CD14-positive monocyte (primary cell): ENCODE results near the gene SIK2. TPM values are rescaled to one million over a fixed set of nuclear protein-coding genes. Genes with fewer than 3 reads are reported as not detected.

Source experiments
- DNase-seq, 3 donors: peaks; one replicate each; pipeline ENCODE4 v3.0.0-alpha.2; 2011 to 2022
- H2AFZ ChIP-seq: 2 replicates; pipeline ENCODE4 v1.6.0; 2012; ENCODE audit warnings: mild to moderate bottlenecking, low read depth, low read length, inconsistent platforms; ENCODE audit not compliant: insufficient read depth, poor library complexity, severe bottlenecking
- H3K27ac ChIP-seq, 2 donors: 1 replicate in 1 of 2; 2 replicates in 1 of 2; pipeline ENCODE4 v1.5.1; 2012 to 2013; ENCODE audit warnings: low read length in 2 of 2, control low read depth in 1 of 2, inconsistent platforms in 1 of 2, low read depth in 1 of 2, mild to moderate bottlenecking in 1 of 2
- H3K27me3 ChIP-seq, 2 donors: one replicate each; pipeline versions ENCODE4 v1.6.0 to v1.6.1; 2011 to 2013; ENCODE audit warnings: low read length in 2 of 2; ENCODE audit not compliant: control insufficient read depth in 2 of 2, insufficient read depth in 2 of 2
- H3K36me3 ChIP-seq, 2 donors: replicated peaks in 1 of 2; 1 replicate in 1 of 2; 2 replicates in 1 of 2; pipeline versions ENCODE4 v1.5.1 to v1.6.1; 2012 to 2013; ENCODE audit warnings: low read length in 2 of 2, control low read depth in 1 of 2, inconsistent platforms in 1 of 2, mild to moderate bottlenecking in 1 of 2; ENCODE audit not compliant: insufficient read depth in 2 of 2, control insufficient read depth in 1 of 2
- H3K4me1 ChIP-seq, 2 donors: 1 replicate in 1 of 2; 2 replicates in 1 of 2; pipeline versions ENCODE4 v1.5.1 to v1.6.1; 2012 to 2013; ENCODE audit warnings: low read length in 2 of 2, control low read depth in 1 of 2, inconsistent platforms in 1 of 2, mild to moderate bottlenecking in 1 of 2, moderate library complexity in 1 of 2; ENCODE audit not compliant: insufficient read depth in 2 of 2, control insufficient read depth in 1 of 2
- H3K4me2 ChIP-seq: replicated peaks from 2 replicates; pipeline ENCODE3; 2012; ENCODE audit warnings: low read length, moderate library complexity, mild to moderate bottlenecking; ENCODE audit not compliant: poor library complexity, severe bottlenecking; ENCODE audit errors: extremely low read depth
- H3K4me3 ChIP-seq, 3 experiments: fragments of 200-600 bp in 1 of 3; sonication (generic) in 1 of 3; replicated peaks in 1 of 3; 1 replicate in 2 of 3; 2 replicates in 1 of 3; pipeline ENCODE4 v1.5.1; 2011 to 2013; ENCODE audit warnings: low read length in 3 of 3, mild to moderate bottlenecking in 3 of 3, control low read depth in 2 of 3, low read depth in 2 of 3, inconsistent platforms in 1 of 3, moderate library complexity in 1 of 3
- H3K79me2 ChIP-seq: 2 replicates; pipeline ENCODE4 v1.6.0; 2012; ENCODE audit warnings: mild to moderate bottlenecking, control low read depth, inconsistent platforms, low read length, moderate library complexity; ENCODE audit not compliant: insufficient read depth
- H3K9ac ChIP-seq: 2 replicates; pipeline ENCODE4 v1.6.0; 2017; ENCODE audit warnings: low read length, mild to moderate bottlenecking; ENCODE audit not compliant: insufficient read depth, poor library complexity, severe bottlenecking
- H3K9me3 ChIP-seq, 2 donors: replicated peaks in 1 of 2; 1 replicate in 1 of 2; 2 replicates in 1 of 2; pipeline versions ENCODE4 v1.5.1 to v1.6.1; 2012 to 2013; ENCODE audit warnings: low read length in 2 of 2, control low read depth in 1 of 2; ENCODE audit not compliant: control insufficient read depth in 1 of 2, insufficient read depth in 1 of 2
- H4K20me1 ChIP-seq: 2 replicates; pipeline ENCODE4 v1.6.0; 2012; ENCODE audit warnings: mild to moderate bottlenecking, low read length, control low read depth, moderate library complexity; ENCODE audit not compliant: insufficient read depth
- H3K27ac Mint-ChIP-seq, 7 donors: one replicate each; pipeline ENCODE4 v1.8.0; 2020; ENCODE audit warnings: mild to moderate bottlenecking in 7 of 7, mixed read lengths in 7 of 7, moderate library complexity in 6 of 7, inconsistent platforms in 2 of 7
- H3K27me3 Mint-ChIP-seq, 3 donors: one replicate each; pipeline ENCODE4 v1.8.0; 2021 to 2022; ENCODE audit warnings: low read depth in 3 of 3, mild to moderate bottlenecking in 3 of 3, mixed read lengths in 3 of 3, moderate library complexity in 3 of 3, inconsistent platforms in 1 of 3
- H3K36me3 Mint-ChIP-seq, 2 donors: one replicate each; pipeline ENCODE4 v1.8.0; 2020; ENCODE audit warnings: mixed read lengths in 2 of 2, inconsistent platforms in 1 of 2, mild to moderate bottlenecking in 1 of 2
- H3K4me1 Mint-ChIP-seq: one replicate; pipeline ENCODE4 v1.8.0; 2020; ENCODE audit warnings: mild to moderate bottlenecking, mixed read lengths
- H3K4me3 Mint-ChIP-seq, 2 donors: one replicate each; pipeline ENCODE4 v1.8.0; 2020; ENCODE audit warnings: mild to moderate bottlenecking in 2 of 2, mixed read lengths in 2 of 2, moderate library complexity in 1 of 2
- H3K9me3 Mint-ChIP-seq, 7 donors: one replicate each; pipeline ENCODE4 v1.8.0; 2020 to 2022; ENCODE audit warnings: mixed read lengths in 7 of 7, mild to moderate bottlenecking in 6 of 7, moderate library complexity in 6 of 7, inconsistent platforms in 2 of 7
- CTCF ChIP-seq: fragments of 200-600 bp; IDR thresholded peaks from one replicate; pipeline ENCODE4 v1.8.0; 2022; ENCODE audit warnings: antibody characterized with exemption, mild to moderate bottlenecking
- WGBS: methylation state at CpG from one replicate; pipeline ENCODE4 v1.1.5; 2013; ENCODE audit warnings: missing lambda C conversion rate; ENCODE audit not compliant: insufficient coverage; 5-methylcytosine and 5-hydroxymethylcytosine counted together
- intact Hi-C, 2 donors: fragments of 100-400 bp; cut with micrococcal nuclease; formaldehyde crosslinking; loops; one replicate each; pipeline versions ENCODE4 v1.15.0 to v1.15.1; 2023
- polyA plus RNA-seq, 3 donors: library from polyadenylated mRNA; depleted of rRNA in 1 of 3; unstranded in 2 of 3; stranded (reverse) in 1 of 3; fragments of 300-500 nt in 2 of 3; fragments of >200 nt in 1 of 3; fragmentation: Illumina TruSeq in 2 of 3; gene quantifications; 1 replicate in 2 of 3; 2 replicates in 1 of 3; pipeline ENCODE4 v1.2.3, GENCODE V29; 2012 to 2021

Gene SIK2
- polyA plus RNA-seq, 3 donors, result 0.16 to 8.8 (median 0.23) TPM

DNA sequence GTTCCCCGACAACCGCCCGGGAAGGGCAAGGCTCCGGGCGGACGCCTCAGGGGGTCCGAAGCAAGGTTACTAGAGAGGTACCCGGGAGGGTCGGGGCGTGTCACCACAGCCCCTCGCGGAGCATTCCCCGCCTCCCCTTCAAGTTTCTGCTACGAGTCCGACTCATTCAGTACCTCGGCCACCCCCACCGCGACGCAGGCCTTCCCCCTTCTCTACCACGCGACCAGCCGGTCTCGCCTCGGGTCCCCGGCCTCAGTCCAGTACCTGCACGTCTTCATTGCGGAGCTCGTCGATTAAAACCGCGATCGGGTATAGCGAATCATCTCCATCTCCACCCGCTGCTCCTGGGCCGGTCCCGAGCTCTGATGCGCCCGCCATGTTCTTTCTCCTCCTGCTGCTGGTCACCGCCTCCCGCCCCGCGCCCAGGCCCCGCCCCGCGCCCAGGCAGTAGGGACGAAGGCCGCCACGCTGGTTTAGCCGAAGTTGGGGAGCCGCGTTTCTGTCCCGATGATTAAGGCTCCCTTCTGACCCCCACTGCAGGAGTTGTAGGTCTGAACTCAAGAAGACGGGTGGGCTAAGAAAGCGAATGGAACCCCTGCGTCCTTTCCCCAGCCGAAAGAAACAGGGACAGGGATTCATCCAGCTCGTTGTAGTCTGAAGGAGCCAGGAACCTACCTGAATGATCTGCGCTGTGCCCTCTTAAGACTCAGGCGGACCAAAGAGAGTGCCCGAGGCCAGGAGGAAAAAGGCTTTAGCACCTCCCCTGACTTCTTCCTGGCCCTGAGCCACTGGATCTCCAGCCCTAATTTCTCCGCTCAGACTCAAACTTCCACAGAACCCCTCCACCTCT, 164.0 kb downstream of the SIK2 start, which contains the start of gene PPP2R1B:
PPP2R1B (minus strand) TSS at position 406 of the 850 bp plus-strand sequence; CDS start at position 378, 28 bp downstream.
- H3K9ac ChIP-seq, result peak within 1 kb of the TSS; percentile 67
- no peaks in the 10 kb centered on the region for H3K27me3 ChIP-seq
- Mint-ChIP-seq H3K4me1 (peaks cover 21% of the 10 kb centered on the region), H3K9me3 (no peaks in the 10 kb centered on the region), H3K4me3 (peak within 1 kb of the TSS; percentile 100), H3K36me3 (peaks cover 28 to 32% of the 10 kb centered on the region in 2 donors), H3K27ac (peak within 1 kb of the TSS; percentile 80 to 99 (median 94)), H3K27me3 (peaks cover 0 to 7% (median 6%) of the 10 kb centered on the region in 3 donors)
- H3K79me2 ChIP-seq, result peaks cover 17% of the 10 kb centered on the region
- peaks cover 14 to 23% of the 10 kb centered on the region in 2 donors for H3K4me1 ChIP-seq
- H3K4me3 ChIP-seq, result peak within 1 kb of the TSS; percentile 83 to 93 (median 85)
- peak within 1 kb of the TSS; percentile 11 to 65 for H3K27ac ChIP-seq
- no peaks in the 10 kb centered on the region for H4K20me1 ChIP-seq
- intact Hi-C loops, result loop anchor here (5.0 to 10.0 kb wide), 3 partner anchors 76 to 1549 kb away; partner anchors contain the start of gene TTC12 (in 1 of the 2)
- DNase-seq, result peak; percentile 33 to 62 (median 53)
- H2AFZ ChIP-seq, result peak within 1 kb of the TSS; percentile 94
- WGBS, result under 1% methylated on average over 60 of the region's 61 CpGs
- peak within 1 kb of the TSS; percentile 90 for H3K4me2 ChIP-seq
- peaks cover 18 to 31% of the 10 kb centered on the region in 2 donors for H3K36me3 ChIP-seq
- TF ChIP-seq CTCF, result no peak
- no peaks in the 10 kb centered on the region for H3K9me3 ChIP-seq

DNA sequence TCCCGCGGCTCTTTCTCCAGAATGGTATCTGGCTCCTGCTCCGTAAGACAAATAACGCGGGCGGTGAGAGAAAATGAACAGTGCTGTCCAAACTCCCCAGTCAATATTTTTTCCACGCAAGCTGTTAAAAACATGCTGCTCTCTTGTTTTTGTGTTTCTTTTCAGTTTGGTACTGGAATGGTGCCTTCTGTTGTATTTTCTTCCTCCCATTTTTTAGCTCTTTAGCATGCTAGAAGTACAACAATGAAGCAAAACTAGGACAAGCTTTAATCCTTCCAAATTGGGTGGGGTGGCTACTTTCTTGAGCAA, 164.5 kb downstream of the SIK2 start:
- H3K9me3 ChIP-seq, result no peaks in the 10 kb centered on the region
- H3K4me1 ChIP-seq, result peaks cover 14 to 23% of the 10 kb centered on the region in 2 donors
- Mint-ChIP-seq H3K36me3 (peaks cover 24 to 26% of the 10 kb centered on the region in 2 donors), H3K4me3 (peak overlapping the region; percentile 100), H3K27me3 (peaks cover 0 to 7% (median 6%) of the 10 kb centered on the region in 3 donors), H3K27ac (peak overlapping the region in 6 of 7 donors; percentile 57 to 97 (median 79)), H3K9me3 (no peaks in the 10 kb centered on the region), H3K4me1 (peaks cover 21% of the 10 kb centered on the region)
- no peaks in the 10 kb centered on the region for H3K27me3 ChIP-seq
- intact Hi-C loops, result loop anchor here (5.0 to 10.0 kb wide), 3 partner anchors 76 to 1548 kb away; partner anchors contain the start of gene TTC12 (in 1 of the 2)
- H3K4me3 ChIP-seq, result peak overlapping the region; percentile 83 to 93 (median 85)
- H3K9ac ChIP-seq, result peak overlapping the region; percentile 67
- H2AFZ ChIP-seq, result peak overlapping the region; percentile 94
- H3K27ac ChIP-seq, result peak overlapping the region; percentile 7 to 11
- H4K20me1 ChIP-seq, result no peaks in the 10 kb centered on the region
- TF ChIP-seq CTCF, result no peak
- peaks cover 17% of the 10 kb centered on the region for H3K79me2 ChIP-seq
- DNase-seq, result no peak
- peaks cover 15 to 25% of the 10 kb centered on the region in 2 donors for H3K36me3 ChIP-seq
- peak overlapping the region; percentile 90 for H3K4me2 ChIP-seq
- WGBS, result 0% methylated on average over 2 of the region's 7 CpGs
